ENCODE measurements around the gene UQCRQ.

The UQCRQ gene

GRCh38 chr5:132825033-132825833, 41.2 kb upstream of the UQCRQ start:
- TF ChIP-seq TSHZ2 (CRISPR knock-in tag; IDR thresholded peaks at IDR 0.05) (no peak), CSRNP3 (CRISPR knock-in tag; IDR thresholded peaks at IDR 0.05) (no peak), POU6F1 (CRISPR knock-in tag; IDR thresholded peaks at IDR 0.05; ENCODE audit: borderline replicate concordance, low read depth) (no peak), OSR1 (CRISPR knock-in tag; IDR thresholded peaks at IDR 0.05) (no peak), ZNF565 (CRISPR knock-in tag; conservative IDR thresholded peaks at IDR 0.05; ENCODE audit: low read depth) (no peak), ZNF70 (CRISPR knock-in tag; IDR thresholded peaks at IDR 0.05) (no peak), ZNF8 (CRISPR knock-in tag; IDR thresholded peaks at IDR 0.05) (no peak), PPARA (CRISPR knock-in tag; IDR thresholded peaks at IDR 0.05; ENCODE audit: borderline replicate concordance) (no peak), BACH2 (CRISPR knock-in tag; IDR thresholded peaks at IDR 0.05; ENCODE audit: borderline replicate concordance) (no peak)
- ATAC-seq: no peak

GRCh38 chr5:132825834-132826391, 40.5 kb upstream of the UQCRQ start:
- no peak for ATAC-seq
- TF ChIP-seq PPARA (CRISPR knock-in tag; IDR thresholded peaks at IDR 0.05; ENCODE audit: borderline replicate concordance) (no peak), ZFP30 (CRISPR knock-in tag; IDR thresholded peaks at IDR 0.05) (no peak), OSR1 (CRISPR knock-in tag; IDR thresholded peaks at IDR 0.05) (no peak), ZNF70 (CRISPR knock-in tag; IDR thresholded peaks at IDR 0.05) (no peak), ARNTL (CRISPR knock-in tag; IDR thresholded peaks at IDR 0.05; ENCODE audit: borderline replicate concordance, low read depth) (no peak), TSHZ2 (CRISPR knock-in tag; IDR thresholded peaks at IDR 0.05) (no peak), ZNF8 (CRISPR knock-in tag; IDR thresholded peaks at IDR 0.05) (no peak), ZNF565 (CRISPR knock-in tag; conservative IDR thresholded peaks at IDR 0.05; ENCODE audit: low read depth) (no peak), RARB (CRISPR knock-in tag; IDR thresholded peaks at IDR 0.05) (no peak), ZFP3 (CRISPR knock-in tag; IDR thresholded peaks at IDR 0.05) (no peak), TCF4 (CRISPR knock-in tag; IDR thresholded peaks at IDR 0.05; ENCODE audit: borderline replicate concordance) (no peak), BACH2 (CRISPR knock-in tag; IDR thresholded peaks at IDR 0.05; ENCODE audit: borderline replicate concordance) (no peak), SNAI2 (CRISPR knock-in tag; IDR thresholded peaks at IDR 0.05) (no peak)

GRCh38 chr5:132826424-132827082, 39.9 kb upstream of the UQCRQ start:
- TF ChIP-seq RARB (CRISPR knock-in tag; IDR thresholded peaks at IDR 0.05) (no peak), CSRNP3 (CRISPR knock-in tag; IDR thresholded peaks at IDR 0.05) (no peak), ZNF565 (CRISPR knock-in tag; conservative IDR thresholded peaks at IDR 0.05; ENCODE audit: low read depth) (no peak), PPARA (CRISPR knock-in tag; IDR thresholded peaks at IDR 0.05; ENCODE audit: borderline replicate concordance) (no peak), CSDC2 (CRISPR knock-in tag; IDR thresholded peaks at IDR 0.05) (no peak), GLIS3 (CRISPR knock-in tag; IDR thresholded peaks at IDR 0.05) (no peak), OSR1 (CRISPR knock-in tag; IDR thresholded peaks at IDR 0.05) (no peak), ESRRG (CRISPR knock-in tag; IDR thresholded peaks at IDR 0.05) (no peak), BACH2 (CRISPR knock-in tag; IDR thresholded peaks at IDR 0.05; ENCODE audit: borderline replicate concordance) (no peak), ISL1 (CRISPR knock-in tag; IDR thresholded peaks at IDR 0.05) (no peak), PATZ1 (CRISPR knock-in tag; IDR thresholded peaks at IDR 0.05; ENCODE audit: borderline replicate concordance) (no peak), TCF4 (CRISPR knock-in tag; IDR thresholded peaks at IDR 0.05; ENCODE audit: borderline replicate concordance) (no peak)
- ATAC-seq: no peak

Data from SK-N-SH treated with all-trans-retinoic acid at 6 μM for 48 hours (cell line).